NCI-H774 (cell line): ENCODE data around the gene ATP5PO.

ENCODE experiments used
- DNase-seq: peaks from one replicate; lab custom pipeline; 2025; lab: John Stamatoyannopoulos, UW

The ATP5PO gene

GRCh38 chr21:33898586-33898985 lies 17.0 kb downstream of the ATP5PO start:
- DNase-seq, result no peak

DNA sequence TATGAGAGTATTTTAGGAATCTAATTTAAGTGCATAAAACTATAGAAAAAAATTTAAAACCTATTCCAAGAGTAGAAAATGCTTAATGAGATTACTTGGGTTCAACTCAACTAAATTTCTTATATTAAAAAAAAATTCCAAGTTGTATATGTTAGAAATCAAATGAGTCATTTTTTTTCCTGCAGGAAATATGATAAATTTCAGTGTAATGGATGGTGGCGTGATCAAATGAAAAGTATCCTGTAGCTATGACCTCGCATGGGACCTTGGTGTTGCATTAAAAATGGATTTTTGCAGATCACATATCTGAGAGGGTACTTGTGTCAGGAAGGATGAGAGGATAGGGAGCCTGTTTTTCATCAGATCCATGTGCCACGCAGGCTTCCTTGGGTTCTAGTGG lies 17.9 kb downstream of the ATP5PO start:
- DNase-seq, result no peak

- DNase-seq, result no peak
Observed at GRCh38 chr21:33897098-33897497, 18.5 kb downstream of the ATP5PO start.

DNA sequence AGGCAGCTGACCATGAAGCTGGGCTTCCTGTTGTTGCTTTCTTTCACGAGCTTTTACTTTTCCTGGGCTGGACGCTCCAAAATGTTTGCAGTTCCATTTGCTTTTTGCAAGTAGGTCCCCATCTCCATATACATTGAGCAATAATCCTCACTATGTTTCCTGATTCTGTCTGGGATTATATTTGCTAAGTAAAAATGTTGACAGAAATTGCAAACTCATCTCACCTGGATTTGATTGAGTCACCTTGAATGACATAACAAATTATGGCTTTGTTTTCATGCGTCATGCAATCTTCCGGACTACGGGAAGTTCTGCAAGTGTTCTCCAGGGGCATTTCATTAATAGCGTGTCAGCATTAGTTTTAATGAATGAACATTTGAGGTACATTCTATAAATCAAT lies 18.9 kb downstream of the ATP5PO start:
- no peak for DNase-seq

DNA sequence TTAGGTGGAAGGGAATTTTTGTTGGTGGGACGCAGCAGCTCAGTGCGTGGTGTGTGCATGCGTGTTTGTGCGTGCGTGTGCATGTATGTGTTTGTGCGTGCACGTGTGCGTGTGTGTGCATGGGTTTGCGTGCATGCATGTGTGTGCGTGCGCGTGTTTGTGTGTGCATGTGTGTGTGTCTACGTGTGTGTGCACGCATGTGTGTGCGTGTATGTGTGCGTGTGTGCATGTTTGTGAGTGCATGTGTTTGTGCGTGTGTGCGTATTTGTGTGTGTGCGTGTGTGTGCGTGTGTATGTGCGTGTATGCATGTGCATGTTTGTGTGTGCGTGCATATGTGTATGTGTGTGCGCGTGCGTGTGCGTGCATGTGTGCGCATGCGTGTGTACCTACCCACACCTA lies 20.2 kb downstream of the ATP5PO start:
- DNase-seq, result no peak

- DNase-seq, result peak; percentile 13
Observed at GRCh38 chr21:33894736-33895288, 20.8 kb downstream of the ATP5PO start.

DNA sequence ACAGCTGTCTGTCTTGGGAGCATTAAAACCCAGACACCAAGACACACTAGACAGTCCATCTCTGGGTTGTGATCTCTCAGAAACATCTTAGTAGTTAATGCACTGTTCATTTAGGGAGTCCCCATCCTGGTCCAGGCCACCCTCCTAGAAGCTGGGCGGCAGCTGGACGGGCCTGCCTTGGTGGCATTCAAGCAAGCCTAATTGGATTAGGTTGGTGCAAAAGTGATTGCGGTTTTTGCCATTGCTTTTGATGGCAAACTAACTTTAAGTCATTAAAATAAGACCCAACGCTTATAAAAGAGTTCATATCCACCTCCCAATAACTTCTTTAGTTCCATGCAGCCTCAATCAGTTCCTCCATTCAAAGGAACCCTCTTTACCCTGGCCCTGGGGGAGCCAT lies 21.7 kb downstream of the ATP5PO start:
- no peak for DNase-seq

- no peak for DNase-seq
Observed at GRCh38 chr21:33892853-33893252, 22.8 kb downstream of the ATP5PO start.

DNA sequence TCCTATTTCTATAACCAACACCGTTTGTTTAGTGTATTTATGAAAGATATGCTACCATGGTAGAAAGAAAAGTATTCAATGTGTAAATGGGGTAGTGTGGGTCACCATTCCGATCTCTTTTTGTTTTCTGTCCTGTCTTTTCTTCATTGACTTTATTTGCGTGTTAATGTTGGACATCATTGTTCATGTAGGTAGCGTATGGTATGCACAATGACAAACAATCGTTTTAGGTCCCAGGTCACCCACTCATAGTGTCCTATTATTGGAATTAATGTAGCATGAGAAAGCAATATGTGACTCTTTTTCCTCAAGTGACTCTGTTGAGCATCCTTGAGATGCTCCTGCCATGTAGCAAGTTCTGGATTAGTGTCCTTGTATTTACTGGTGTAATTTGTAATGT lies 25.4 kb downstream of the ATP5PO start:
- no peak for DNase-seq

DNA sequence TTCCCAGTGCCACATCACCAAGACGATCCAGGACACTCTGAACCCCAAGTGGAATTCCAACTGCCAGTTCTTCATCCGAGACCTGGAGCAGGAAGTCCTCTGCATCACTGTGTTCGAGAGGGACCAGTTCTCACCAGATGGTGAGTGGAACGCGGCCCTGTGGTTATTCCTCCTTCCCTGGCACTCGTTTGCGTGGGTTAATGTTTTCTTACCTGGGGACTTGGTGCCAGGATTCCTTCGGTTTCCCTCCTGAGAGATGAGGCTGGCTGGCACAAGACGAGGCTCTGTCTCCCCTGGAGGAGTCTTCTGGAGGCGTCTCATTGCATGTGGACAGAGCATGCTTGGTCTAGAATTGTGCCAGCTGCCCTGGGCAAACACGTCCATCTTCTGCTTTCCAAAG lies 29.3 kb downstream of the ATP5PO start:
- DNase-seq, result no peak

DNA sequence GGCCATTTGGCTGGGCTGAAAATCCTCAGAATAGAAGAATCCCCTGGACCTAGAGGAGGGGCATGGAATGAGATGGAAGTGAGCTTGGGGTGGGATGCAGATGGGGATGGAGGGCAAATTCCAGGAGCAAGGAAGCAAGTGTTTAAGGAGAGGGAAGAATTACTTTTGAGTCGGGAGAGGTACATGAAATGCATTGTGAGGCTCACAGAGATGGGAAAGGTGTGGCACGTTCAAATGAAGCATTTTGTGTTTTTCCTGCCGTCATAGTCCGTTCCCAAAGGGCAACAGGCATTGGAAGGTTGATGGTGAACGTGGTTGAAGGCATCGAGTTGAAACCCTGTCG lies 30.5 kb downstream of the ATP5PO start:
- no peak for DNase-seq

DNA sequence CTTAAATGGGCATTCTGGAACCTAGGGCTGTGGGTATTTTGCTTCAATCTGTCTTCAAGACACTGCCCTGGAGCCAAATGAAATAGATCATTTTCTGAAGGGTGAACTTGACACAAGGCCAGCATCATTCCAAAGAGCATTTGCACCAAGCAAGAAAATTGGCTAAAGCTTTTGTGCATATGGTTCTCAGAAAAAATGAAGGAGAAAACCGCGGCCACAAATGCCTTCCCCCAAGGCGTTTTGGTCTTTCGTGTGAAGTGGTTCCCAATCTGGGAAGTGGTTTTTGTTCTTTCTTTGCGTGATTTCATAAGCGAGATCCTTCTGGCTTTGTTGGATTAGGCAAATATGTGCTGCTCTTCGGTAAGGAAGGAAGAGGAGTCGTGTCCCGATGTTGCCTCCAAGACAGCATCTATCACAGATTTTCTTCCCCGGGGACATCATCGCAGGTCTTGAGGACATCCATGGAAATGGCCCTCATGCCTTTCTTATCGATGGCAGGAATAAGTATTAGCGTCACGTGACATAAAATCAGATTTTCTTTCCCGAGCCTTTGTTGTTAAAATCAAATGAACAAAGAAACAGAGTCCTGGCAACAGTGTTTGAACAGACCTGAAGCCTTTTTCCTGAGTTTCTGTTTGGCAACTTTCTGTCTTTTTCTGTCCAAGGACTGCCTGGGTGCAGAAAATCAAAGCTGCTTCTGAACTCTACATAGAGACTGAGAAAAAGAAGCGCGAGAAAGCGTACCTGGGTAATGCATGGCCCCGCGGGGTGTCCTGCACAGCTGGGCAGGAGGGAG lies 31.0 kb downstream of the ATP5PO start:
- DNase-seq, result no peak

DNA sequence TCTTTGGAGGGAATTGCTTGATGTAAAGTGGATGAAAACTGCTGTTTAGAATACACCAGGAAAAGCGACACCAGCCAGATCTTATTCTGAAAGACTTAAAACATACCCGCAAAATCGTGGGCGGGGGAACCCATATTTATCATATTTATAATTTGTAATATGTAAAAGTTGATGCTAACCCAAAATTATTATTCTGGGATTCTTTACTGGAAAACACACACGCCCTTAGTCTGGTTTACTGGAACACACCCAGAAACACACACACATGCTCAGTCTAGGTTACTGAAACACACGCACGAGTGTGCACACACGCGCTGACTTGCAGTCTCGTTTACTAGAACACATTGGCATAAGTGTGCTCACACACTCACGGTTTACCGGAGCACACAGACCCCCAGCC lies 32.5 kb downstream of the ATP5PO start:
- no peak for DNase-seq

GRCh38 chr21:33881689-33882440 lies 33.7 kb downstream of the ATP5PO start:
- DNase-seq, result no peak

- DNase-seq, result no peak
Observed at GRCh38 chr21:33880626-33881025, 35.0 kb downstream of the ATP5PO start.

GRCh38 chr21:33878824-33879223 lies 36.8 kb downstream of the ATP5PO start:
- DNase-seq, result no peak

DNA sequence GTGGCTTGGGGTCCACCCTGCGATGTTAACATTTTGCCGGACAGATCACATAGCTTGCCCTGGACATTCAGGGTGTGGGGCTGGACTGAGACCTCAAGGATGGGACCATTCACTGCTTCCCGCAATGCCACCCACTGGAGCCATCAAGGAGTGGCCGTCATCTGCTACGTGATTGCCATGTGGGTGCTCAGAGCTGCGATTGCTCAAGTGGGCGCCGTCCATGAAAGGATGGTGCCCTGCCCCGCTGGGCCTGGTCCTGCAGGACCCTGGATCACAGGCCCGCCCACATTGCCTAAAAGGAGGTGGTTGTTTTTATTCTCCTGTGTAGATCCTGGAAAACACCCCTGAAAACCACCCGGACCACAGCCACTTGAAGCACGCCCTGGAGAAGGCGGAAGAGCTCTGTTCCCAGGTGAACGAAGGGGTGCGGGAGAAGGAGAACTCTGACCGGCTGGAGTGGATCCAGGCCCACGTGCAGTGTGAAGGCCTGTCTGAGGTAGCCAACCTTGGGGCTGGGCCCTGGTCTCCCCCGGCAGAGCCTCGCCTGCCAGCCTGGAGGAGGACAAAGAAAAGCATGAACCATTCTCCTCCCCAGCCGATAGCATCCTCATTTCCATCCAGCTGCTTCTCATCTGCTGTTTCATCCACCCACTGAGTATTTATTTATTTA lies 40.4 kb downstream of the ATP5PO start:
- DNase-seq, result no peak

DNA sequence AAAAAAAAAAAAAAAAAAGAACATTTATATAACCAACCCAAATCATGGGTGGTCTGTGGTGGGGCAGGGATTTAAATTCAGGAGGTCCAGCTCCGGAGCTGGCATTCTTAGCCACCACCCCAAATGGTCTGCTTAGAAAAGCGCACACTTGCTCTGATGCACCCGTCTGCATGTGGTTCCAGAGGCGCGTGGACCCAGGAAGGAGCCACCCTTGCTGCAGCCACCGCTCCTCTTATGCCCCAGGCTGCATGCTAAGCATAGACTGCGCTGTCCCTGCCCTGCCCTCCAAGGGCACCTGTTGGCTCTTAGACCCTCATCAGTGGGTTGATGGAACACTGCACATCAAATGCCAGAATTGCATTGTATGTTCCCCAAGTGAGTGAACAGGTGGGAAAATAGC lies 41.4 kb downstream of the ATP5PO start:
- DNase-seq, result no peak

DNA sequence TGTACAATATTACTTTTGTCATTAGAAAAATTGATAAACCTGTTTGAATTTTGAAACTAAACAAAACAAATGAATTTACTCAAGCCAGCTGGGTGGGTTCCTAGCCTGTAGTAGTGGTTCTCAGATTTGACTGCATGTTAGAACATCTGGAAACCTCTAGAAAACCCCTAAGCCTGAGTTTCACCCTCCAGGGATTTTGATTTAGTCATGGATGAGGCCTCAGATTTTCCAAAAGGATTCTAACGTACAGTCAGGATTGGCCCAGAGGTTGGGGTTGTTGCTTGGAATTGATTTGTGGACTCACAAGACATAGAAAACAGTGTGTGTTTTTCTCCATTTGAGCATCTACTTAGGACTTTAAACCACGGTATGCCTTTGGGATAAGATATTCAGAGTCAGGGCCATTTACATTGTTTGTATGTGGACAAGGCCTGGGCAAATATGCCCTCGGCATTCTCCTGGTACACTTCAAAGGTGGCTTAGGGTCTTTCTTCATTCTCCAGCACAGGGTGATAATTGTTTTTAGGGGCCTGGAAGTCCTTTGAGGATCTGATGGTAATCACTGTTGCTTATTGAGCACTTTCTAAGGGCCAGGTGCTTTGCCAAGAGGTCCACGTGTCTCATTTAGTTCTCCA lies 42.6 kb downstream of the ATP5PO start:
- DNase-seq, result no peak

GRCh38 chr21:33871171-33871570 lies 44.4 kb downstream of the ATP5PO start:
- DNase-seq, result no peak

GRCh38 chr21:33870768-33871167 lies 44.8 kb downstream of the ATP5PO start:
- DNase-seq, result no peak

DNA sequence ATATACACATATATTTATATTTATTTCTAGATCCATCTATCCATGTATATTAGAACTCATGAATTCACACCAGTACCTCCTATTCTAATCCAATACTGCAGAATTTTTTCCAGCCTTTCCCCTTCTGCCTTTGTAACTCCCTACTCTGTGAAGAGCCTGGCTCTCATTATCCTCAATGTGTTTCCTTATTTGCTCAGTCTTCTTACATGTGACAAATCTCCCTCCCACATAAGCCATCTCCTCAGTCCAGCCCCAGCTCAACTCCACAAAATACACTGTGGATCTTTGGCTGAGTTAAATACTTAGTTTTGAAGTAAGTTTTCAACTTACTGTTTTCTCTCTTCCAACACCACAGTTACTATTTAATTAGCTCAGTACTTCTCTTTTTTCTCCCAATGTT lies 45.7 kb downstream of the ATP5PO start:
- no peak for DNase-seq
